CD14-positive monocyte (primary cell): ENCODE data around the gene RGS19. TPM values are rescaled to one million over a fixed set of nuclear protein-coding genes. Genes with fewer than 3 reads are reported as not detected.

Experiments
- DNase-seq, 3 donors: peaks; one replicate each; pipeline ENCODE4 v3.0.0-alpha.2; 2011 to 2022
- H2AFZ ChIP-seq: 2 replicates; pipeline ENCODE4 v1.6.0; 2012; ENCODE audit warnings: mild to moderate bottlenecking, low read depth, low read length, inconsistent platforms; ENCODE audit not compliant: insufficient read depth, poor library complexity, severe bottlenecking
- H3K27ac ChIP-seq, 2 donors: 1 replicate in 1 of 2; 2 replicates in 1 of 2; pipeline ENCODE4 v1.5.1; 2012 to 2013; ENCODE audit warnings: low read length in 2 of 2, control low read depth in 1 of 2, inconsistent platforms in 1 of 2, low read depth in 1 of 2, mild to moderate bottlenecking in 1 of 2
- H3K27me3 ChIP-seq, 2 donors: one replicate each; pipeline versions ENCODE4 v1.6.0 to v1.6.1; 2011 to 2013; ENCODE audit warnings: low read length in 2 of 2; ENCODE audit not compliant: control insufficient read depth in 2 of 2, insufficient read depth in 2 of 2
- H3K36me3 ChIP-seq, 2 donors: replicated peaks in 1 of 2; 1 replicate in 1 of 2; 2 replicates in 1 of 2; pipeline versions ENCODE4 v1.5.1 to v1.6.1; 2012 to 2013; ENCODE audit warnings: low read length in 2 of 2, control low read depth in 1 of 2, inconsistent platforms in 1 of 2, mild to moderate bottlenecking in 1 of 2; ENCODE audit not compliant: insufficient read depth in 2 of 2, control insufficient read depth in 1 of 2
- H3K4me1 ChIP-seq, 2 donors: 1 replicate in 1 of 2; 2 replicates in 1 of 2; pipeline versions ENCODE4 v1.5.1 to v1.6.1; 2012 to 2013; ENCODE audit warnings: low read length in 2 of 2, control low read depth in 1 of 2, inconsistent platforms in 1 of 2, mild to moderate bottlenecking in 1 of 2, moderate library complexity in 1 of 2; ENCODE audit not compliant: insufficient read depth in 2 of 2, control insufficient read depth in 1 of 2
- H3K4me2 ChIP-seq: replicated peaks from 2 replicates; pipeline ENCODE3; 2012; ENCODE audit warnings: low read length, moderate library complexity, mild to moderate bottlenecking; ENCODE audit not compliant: poor library complexity, severe bottlenecking; ENCODE audit errors: extremely low read depth
- H3K4me3 ChIP-seq, 3 experiments: fragments of 200-600 bp in 1 of 3; sonication (generic) in 1 of 3; replicated peaks in 1 of 3; 1 replicate in 2 of 3; 2 replicates in 1 of 3; pipeline ENCODE4 v1.5.1; 2011 to 2013; ENCODE audit warnings: low read length in 3 of 3, mild to moderate bottlenecking in 3 of 3, control low read depth in 2 of 3, low read depth in 2 of 3, inconsistent platforms in 1 of 3, moderate library complexity in 1 of 3
- H3K79me2 ChIP-seq: 2 replicates; pipeline ENCODE4 v1.6.0; 2012; ENCODE audit warnings: mild to moderate bottlenecking, control low read depth, inconsistent platforms, low read length, moderate library complexity; ENCODE audit not compliant: insufficient read depth
- H3K9ac ChIP-seq: 2 replicates; pipeline ENCODE4 v1.6.0; 2017; ENCODE audit warnings: low read length, mild to moderate bottlenecking; ENCODE audit not compliant: insufficient read depth, poor library complexity, severe bottlenecking
- H3K9me3 ChIP-seq, 2 donors: replicated peaks in 1 of 2; 1 replicate in 1 of 2; 2 replicates in 1 of 2; pipeline versions ENCODE4 v1.5.1 to v1.6.1; 2012 to 2013; ENCODE audit warnings: low read length in 2 of 2, control low read depth in 1 of 2; ENCODE audit not compliant: control insufficient read depth in 1 of 2, insufficient read depth in 1 of 2
- H4K20me1 ChIP-seq: 2 replicates; pipeline ENCODE4 v1.6.0; 2012; ENCODE audit warnings: mild to moderate bottlenecking, low read length, control low read depth, moderate library complexity; ENCODE audit not compliant: insufficient read depth
- H3K27ac Mint-ChIP-seq, 7 donors: one replicate each; pipeline ENCODE4 v1.8.0; 2020; ENCODE audit warnings: mild to moderate bottlenecking in 7 of 7, mixed read lengths in 7 of 7, moderate library complexity in 6 of 7, inconsistent platforms in 2 of 7
- H3K27me3 Mint-ChIP-seq, 3 donors: one replicate each; pipeline ENCODE4 v1.8.0; 2021 to 2022; ENCODE audit warnings: low read depth in 3 of 3, mild to moderate bottlenecking in 3 of 3, mixed read lengths in 3 of 3, moderate library complexity in 3 of 3, inconsistent platforms in 1 of 3
- H3K36me3 Mint-ChIP-seq, 2 donors: one replicate each; pipeline ENCODE4 v1.8.0; 2020; ENCODE audit warnings: mixed read lengths in 2 of 2, inconsistent platforms in 1 of 2, mild to moderate bottlenecking in 1 of 2
- H3K4me1 Mint-ChIP-seq: one replicate; pipeline ENCODE4 v1.8.0; 2020; ENCODE audit warnings: mild to moderate bottlenecking, mixed read lengths
- H3K4me3 Mint-ChIP-seq, 2 donors: one replicate each; pipeline ENCODE4 v1.8.0; 2020; ENCODE audit warnings: mild to moderate bottlenecking in 2 of 2, mixed read lengths in 2 of 2, moderate library complexity in 1 of 2
- H3K9me3 Mint-ChIP-seq, 7 donors: one replicate each; pipeline ENCODE4 v1.8.0; 2020 to 2022; ENCODE audit warnings: mixed read lengths in 7 of 7, mild to moderate bottlenecking in 6 of 7, moderate library complexity in 6 of 7, inconsistent platforms in 2 of 7
- CTCF ChIP-seq: fragments of 200-600 bp; IDR thresholded peaks from one replicate; pipeline ENCODE4 v1.8.0; 2022; ENCODE audit warnings: antibody characterized with exemption, mild to moderate bottlenecking
- WGBS: methylation state at CpG from one replicate; pipeline ENCODE4 v1.1.5; 2013; ENCODE audit warnings: missing lambda C conversion rate; ENCODE audit not compliant: insufficient coverage; 5-methylcytosine and 5-hydroxymethylcytosine counted together
- intact Hi-C, 2 donors: fragments of 100-400 bp; cut with micrococcal nuclease; formaldehyde crosslinking; loops; one replicate each; pipeline versions ENCODE4 v1.15.0 to v1.15.1; 2023
- polyA plus RNA-seq, 3 donors: library from polyadenylated mRNA; depleted of rRNA in 1 of 3; unstranded in 2 of 3; stranded (reverse) in 1 of 3; fragments of 300-500 nt in 2 of 3; fragments of >200 nt in 1 of 3; fragmentation: Illumina TruSeq in 2 of 3; gene quantifications; 1 replicate in 2 of 3; 2 replicates in 1 of 3; pipeline ENCODE4 v1.2.3, GENCODE V29; 2012 to 2021

RGS19 gene
- polyA plus RNA-seq, 3 donors: 235 to 280 (median 244) TPM

- Histone ChIP-seq H3K27ac (no peak overlapping the region), H2AFZ (no peak overlapping the region), H3K9ac (no peak overlapping the region), H3K9me3 (no peaks in the 10 kb centered on the region), H3K79me2 (no peaks in the 10 kb centered on the region), H3K4me2 (no peak overlapping the region), H3K27me3 (no peaks in the 10 kb centered on the region), H3K4me1 (peaks cover 4 to 6% of the 10 kb centered on the region in 2 donors), H4K20me1 (no peaks in the 10 kb centered on the region), H3K36me3 (no peaks in the 10 kb centered on the region), H3K4me3 (no peak overlapping the region)
- Mint-ChIP-seq H3K27me3 (peaks cover 11 to 17% (median 11%) of the 10 kb centered on the region in 3 donors), H3K4me3 (no peak overlapping the region), H3K36me3 (no peaks in the 10 kb centered on the region), H3K4me1 (peaks cover 5% of the 10 kb centered on the region), H3K27ac (no peak overlapping the region), H3K9me3 (no peaks in the 10 kb centered on the region)
- no peak for DNase-seq
- 98% methylated on average over 18 of the region's 18 CpGs for WGBS
- TF ChIP-seq CTCF: no peak
- intact Hi-C loops: no loop called here
Measured at GRCh38 chr20:64112691-64113443, 33.5 kb upstream of the RGS19 start.

GRCh38 chr20:64111841-64112641 lies 32.7 kb upstream of the RGS19 start:
- WGBS: 15% methylated on average over 8 of the region's 19 CpGs
- peaks cover 9 to 13% of the 10 kb centered on the region in 2 donors for H3K4me1 ChIP-seq
- H3K79me2 ChIP-seq: no peaks in the 10 kb centered on the region
- no peak overlapping the region for H3K4me3 ChIP-seq
- no peaks in the 10 kb centered on the region for H3K36me3 ChIP-seq
- Mint-ChIP-seq H3K36me3 (no peaks in the 10 kb centered on the region), H3K4me1 (peaks cover 12% of the 10 kb centered on the region), H3K4me3 (no peak overlapping the region), H3K9me3 (no peaks in the 10 kb centered on the region), H3K27ac (no peak overlapping the region), H3K27me3 (peaks cover 13 to 17% (median 17%) of the 10 kb centered on the region in 3 donors)
- intact Hi-C loops: no loop called here
- no peak overlapping the region for H3K27ac ChIP-seq
- H3K9me3 ChIP-seq: no peaks in the 10 kb centered on the region
- no peak overlapping the region for H3K9ac ChIP-seq
- H3K27me3 ChIP-seq: no peaks in the 10 kb centered on the region
- no peak overlapping the region for H3K4me2 ChIP-seq
- DNase-seq: no peak
- TF ChIP-seq CTCF: no peak
- no peaks in the 10 kb centered on the region for H4K20me1 ChIP-seq
- no peak overlapping the region for H2AFZ ChIP-seq
